Medulla oblongata (tissue), 1 donor: ENCODE measurements around the gene UPK3BL1.
"Not testable (repeated sequence)": the region's sequence is repeated elsewhere in the genome, so short reads cannot be mapped to it uniquely, and the experiment has no call there.

ENCODE experiments used
- DNase-seq: peaks from one replicate; pipeline ENCODE4 v3.0.0-alpha.2; 2015; ENCODE audit errors: extremely low spot score

Gene UPK3BL1, protein sequence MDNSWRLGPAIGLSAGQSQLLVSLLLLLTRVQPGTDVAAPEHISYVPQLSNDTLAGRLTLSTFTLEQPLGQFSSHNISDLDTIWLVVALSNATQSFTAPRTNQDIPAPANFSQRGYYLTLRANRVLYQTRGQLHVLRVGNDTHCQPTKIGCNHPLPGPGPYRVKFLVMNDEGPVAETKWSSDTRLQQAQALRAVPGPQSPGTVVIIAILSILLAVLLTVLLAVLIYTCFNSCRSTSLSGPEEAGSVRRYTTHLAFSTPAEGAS

GRCh38 chr7:102642691-102643090 is at the start of gene UPK3BL1:
TSS of gene UPK3BL1 (minus strand) at chr7:102642791. CDS start at chr7:102642741, 50 bp downstream.
- DNase-seq = not testable (repeated sequence)

DNA sequence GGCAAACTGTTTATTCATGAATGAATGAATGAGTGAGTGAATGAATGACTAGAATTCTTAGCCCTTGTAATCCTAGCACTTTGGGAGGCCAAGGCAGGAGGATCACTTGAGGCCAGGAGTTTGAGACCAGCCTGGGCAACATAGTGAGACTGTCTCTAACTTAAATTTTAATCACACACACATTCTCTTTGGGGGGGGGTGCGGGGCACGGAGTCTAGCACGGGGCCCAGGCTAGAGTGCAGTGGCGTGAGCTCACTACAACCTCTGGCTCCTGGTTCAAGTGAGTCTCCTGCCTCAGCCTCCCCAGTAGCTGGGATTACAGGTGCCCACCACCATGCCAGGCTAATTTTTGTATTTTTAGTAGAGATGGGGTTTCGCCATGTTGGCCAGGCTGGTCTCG is 48.0 kb upstream of the UPK3BL1 start:
- not testable (repeated sequence) for DNase-seq

DNA sequence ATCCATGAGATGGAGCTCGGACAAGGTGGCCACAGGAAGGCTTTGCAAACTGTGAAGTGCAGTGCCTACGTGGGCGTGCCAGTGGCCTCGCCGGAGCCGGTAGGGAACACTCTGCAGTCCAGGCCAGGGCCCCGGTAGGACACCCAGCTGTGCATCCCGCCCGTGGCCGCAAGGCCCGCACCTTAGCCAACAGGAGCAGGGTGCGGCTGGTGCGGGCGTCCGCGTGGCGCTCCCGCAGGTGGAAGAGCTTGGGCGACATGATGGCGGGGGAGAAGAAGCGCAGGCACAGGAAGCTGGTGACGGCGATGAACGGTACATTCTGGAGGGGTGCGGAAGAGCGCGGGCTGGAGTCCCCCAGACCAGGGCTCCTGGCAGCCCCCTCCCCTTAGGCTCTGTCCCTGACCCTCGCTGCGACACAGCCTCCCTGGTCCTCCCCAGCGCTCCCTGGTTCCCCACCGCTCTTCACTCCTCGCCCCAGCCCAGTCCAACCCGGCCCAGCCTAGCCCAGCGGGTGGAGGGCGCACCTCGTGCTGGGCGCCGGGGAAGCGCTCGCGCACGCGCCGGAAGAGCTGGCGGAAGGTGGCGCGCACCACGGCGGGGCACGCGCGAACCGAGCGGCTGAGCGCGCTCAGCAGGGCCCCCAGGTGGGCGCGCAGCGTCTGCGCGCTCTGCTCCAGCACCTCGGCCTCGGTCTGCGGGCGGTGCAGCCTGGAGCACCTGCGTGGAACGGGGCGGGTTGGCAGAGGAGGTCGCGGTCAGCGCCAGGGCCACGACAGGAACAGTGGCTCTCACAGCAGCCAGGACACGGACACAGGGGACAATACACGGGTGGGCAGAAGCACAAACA is 47.1 kb upstream of the UPK3BL1 start:
- not testable (repeated sequence) for DNase-seq

DNA sequence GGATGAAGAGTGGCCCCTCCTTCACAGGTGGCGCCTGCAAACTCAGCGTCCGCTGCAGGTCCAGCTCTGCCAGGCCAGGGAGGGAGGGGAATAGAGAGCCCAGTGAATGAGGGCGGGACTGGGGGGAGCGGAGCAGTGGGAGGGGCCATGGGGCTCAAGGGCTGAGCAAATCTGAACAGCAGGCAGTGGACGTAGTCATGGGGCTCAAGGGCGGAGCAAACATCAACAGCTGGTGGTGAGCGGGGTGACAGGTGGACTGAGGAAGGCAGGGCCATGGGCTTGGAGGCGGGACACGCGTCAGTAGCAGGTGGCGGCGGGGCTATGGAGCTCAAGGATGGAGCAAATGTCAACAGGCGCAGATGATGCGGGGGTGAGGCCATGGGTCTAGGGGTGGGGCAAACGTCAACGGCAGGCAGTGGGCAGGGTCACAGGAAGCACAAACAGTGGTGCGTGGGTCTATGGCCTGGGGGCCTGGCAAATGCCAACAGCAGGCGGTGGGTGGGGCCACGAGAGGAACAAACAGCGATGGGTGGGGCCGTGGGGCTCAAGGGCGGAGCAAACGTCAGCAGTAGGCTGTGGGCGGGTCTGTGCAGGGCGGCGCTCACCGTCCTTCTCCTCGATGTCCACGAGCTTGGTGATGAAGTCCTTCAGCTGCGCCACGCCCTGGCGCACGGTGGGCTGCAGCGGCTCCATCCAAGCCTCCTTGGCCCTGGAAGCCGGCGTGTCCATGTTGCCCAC is 45.9 kb upstream of the UPK3BL1 start:
- DNase-seq = not testable (repeated sequence)

GRCh38 chr7:102682560-102682959 is 40.0 kb upstream of the UPK3BL1 start:
- not testable (repeated sequence) for DNase-seq

GRCh38 chr7:102680780-102681179 is 38.2 kb upstream of the UPK3BL1 start:
- DNase-seq = not testable (repeated sequence)

- not testable (repeated sequence) for DNase-seq
Observed at GRCh38 chr7:102675545-102675944, 33.0 kb upstream of the UPK3BL1 start.

DNA sequence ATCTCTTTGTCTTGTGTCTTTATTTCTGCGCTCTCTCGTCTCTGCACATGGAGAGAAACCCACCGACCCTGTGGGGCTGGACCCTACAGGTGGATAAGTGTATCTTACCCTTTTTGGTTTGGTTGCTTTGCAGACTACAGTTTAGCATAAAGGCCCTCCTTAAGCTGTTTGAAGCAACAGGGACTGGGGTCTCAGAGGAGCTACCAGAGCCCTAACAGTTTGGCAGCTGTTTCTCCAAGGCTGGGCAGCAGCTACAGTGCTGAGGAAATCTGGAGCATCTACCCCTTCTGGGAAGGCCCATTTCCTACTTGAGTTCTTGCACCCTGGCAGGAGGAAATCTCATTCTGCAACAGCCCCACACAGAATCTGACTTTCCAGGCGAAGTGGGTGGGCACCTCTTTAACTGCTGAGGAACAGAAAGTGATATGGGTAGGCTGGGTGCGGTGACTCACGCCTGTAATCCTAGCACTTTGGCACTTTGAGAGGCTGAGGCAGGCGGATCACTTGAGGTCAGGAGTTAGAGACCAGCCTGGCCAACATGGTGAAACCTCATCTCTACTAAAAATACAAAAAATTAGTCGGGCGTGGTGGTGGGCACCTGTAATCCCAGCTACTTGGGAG is 31.0 kb upstream of the UPK3BL1 start:
- not testable (repeated sequence) for DNase-seq

- DNase-seq = not testable (repeated sequence)
Observed at GRCh38 chr7:102671956-102672307, 29.3 kb upstream of the UPK3BL1 start.

DNA sequence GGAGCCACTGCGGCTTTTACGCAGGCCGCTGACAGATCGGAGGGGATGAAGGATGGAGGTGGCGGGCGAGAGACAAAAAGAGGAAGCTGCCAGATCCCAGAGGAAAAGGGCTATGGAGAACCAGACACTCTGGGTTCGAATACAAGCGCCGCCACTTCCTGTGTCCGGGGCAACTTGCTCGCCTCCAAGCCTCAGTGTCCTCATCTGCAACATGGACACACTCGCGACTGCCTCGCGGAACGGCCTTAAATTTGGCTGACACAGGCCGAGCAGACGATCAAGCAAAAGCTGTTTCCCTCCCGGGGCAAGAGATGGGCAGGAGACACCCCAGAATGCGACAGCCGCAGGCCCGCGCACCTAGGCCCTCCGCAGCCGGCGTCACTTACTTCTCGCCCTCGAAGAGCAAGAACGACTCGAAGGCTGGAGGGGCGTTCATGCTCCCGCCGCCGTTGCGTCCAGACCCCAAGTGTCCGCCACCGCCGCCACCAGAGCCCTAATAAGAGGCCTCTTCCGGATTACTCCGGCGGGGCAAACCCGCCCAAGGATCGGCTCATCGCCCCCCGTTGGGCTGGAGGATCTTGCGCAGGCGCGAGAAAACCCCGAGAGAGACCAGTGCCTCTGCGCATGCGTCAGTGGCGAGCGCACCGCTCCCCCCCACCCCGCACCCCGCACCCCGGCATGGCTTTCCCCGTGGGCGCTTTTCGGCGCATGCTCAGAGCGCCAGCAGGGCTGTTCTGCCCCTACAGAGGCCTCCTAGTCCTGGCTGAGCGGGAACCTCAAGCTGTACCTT is 28.8 kb upstream of the UPK3BL1 start, which contains the start of gene POLR2J2:
POLR2J2 (minus strand) TSS at position 498 of the 790 bp plus-strand sequence; CDS start at position 436, 62 bp downstream.
- DNase-seq = not testable (repeated sequence)

DNA sequence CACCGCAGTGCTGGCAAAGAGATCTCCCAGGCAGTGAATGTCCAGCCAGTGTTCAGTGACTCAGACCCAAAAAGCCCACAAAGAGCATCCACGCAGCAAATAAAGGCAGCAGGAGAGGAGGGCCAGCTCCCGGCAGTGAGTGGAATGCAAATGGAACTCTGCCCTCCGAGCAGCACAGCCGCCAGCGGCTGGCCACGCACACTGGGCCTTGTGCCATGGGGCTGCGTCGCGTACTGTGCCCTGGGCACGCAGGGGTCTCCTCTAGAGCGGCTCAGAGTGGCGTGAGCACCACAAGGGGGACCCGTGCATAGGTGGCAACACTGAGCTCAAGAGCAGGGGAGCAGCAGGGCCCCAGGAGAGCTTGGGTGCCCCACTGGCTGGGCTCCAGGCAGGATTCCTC is 24.9 kb upstream of the UPK3BL1 start:
- DNase-seq = not testable (repeated sequence)

- not testable (repeated sequence) for DNase-seq
Observed at GRCh38 chr7:102666850-102667249, 24.3 kb upstream of the UPK3BL1 start.

- DNase-seq = not testable (repeated sequence)
Observed at GRCh38 chr7:102664765-102665164, 22.2 kb upstream of the UPK3BL1 start.

- DNase-seq = not testable (repeated sequence)
Observed at GRCh38 chr7:102649924-102650323, 7.3 kb upstream of the UPK3BL1 start, which contains the start of gene SPDYE2B. TSS of gene SPDYE2B (plus strand) at chr7:102650319. CDS start at chr7:102652349, 2,030 bp downstream.

- not testable (repeated sequence) for DNase-seq
Observed at GRCh38 chr7:102647813-102648212, 5.2 kb upstream of the UPK3BL1 start.

- DNase-seq = not testable (repeated sequence)
Observed at GRCh38 chr7:102643404-102643803, 813 bp upstream of the UPK3BL1 start.

DNA sequence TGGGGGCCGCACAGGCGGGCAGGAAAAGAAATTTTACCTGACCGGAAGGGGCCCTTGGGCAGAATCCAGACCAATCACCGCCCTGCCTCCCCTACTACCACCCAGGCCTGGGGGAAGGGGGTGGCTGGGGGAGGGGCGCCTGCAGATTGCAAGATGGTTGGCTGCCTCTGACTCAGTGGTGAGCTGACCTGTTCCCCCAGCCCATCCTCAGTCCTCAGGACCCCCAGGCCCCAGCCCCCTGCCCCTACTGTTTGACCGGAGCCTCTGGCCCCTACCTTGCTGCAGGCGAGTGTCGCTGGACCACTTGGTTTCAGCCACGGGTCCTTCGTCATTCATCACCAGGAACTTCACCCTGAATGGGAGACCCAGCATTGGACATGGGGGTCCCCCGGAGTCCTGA is 3.7 kb downstream of the UPK3BL1 start:
- DNase-seq = not testable (repeated sequence)

GRCh38 chr7:102636956-102637355 is 5.6 kb downstream of the UPK3BL1 start:
- DNase-seq = not testable (repeated sequence)

DNA sequence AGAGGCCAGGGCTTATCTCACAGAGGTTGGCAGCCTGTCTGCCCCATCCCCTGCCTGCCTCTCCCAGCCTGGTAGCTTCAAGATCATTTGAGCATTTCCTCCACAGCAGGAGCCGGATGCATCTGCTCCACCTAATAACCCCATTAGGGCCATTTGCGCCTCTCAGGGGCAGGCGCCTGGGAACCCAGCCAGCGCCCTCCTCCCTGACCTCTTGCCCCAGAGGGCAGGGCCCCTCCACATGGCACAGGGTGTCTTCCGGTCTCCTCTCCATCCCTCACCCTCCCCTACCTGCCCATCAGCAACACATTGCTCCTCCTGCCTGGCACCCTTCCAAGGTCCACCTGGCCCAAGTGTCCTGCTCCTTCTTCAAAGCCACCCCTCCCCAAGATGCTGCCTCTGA is 7.2 kb downstream of the UPK3BL1 start:
- DNase-seq = not testable (repeated sequence)

DNA sequence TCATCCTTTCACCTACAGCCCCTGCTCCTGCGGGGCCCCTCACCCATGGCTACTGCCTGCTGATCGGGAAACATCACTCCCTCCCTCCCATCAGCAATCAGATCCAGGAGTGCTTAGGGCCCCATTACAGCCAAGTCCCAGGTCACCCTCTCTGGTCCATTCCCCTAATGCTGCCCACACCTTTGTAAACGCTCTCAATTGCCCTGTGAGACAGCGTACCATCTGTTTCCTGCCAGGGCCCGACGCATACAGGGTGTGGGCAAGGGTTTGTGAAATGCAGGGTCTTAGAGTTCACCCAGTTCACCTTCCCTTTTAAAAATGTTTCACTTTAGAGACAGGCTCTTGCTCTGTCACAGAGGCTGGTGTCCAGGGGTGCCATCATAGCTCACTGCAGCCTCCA is 8.3 kb downstream of the UPK3BL1 start:
- not testable (repeated sequence) for DNase-seq
